GM23338 (cell line): ENCODE measurements around the gene SEPTIN6. TPM values are rescaled to one million over a fixed set of nuclear protein-coding genes. Genes with fewer than 3 reads are reported as not detected.
A peak's percentile ranks its signal among the peaks of the same experiment; 100 is the strongest.

Source experiments
- ATAC-seq: fragments of 200-7000 bp; cut with Tn5 transposase; 3 replicates; pipeline ENCODE4 v1.9.1; 2020
- DNase-seq: peaks from one replicate; pipeline ENCODE4 v3.0.0-alpha.2; 2015; ENCODE audit warnings: low spot score
- H2AFZ ChIP-seq: fragments of 200-600 bp; sonication (generic); 2 replicates; pipeline ENCODE4 v1.8.0; 2016; ENCODE audit warnings: antibody characterized with exemption, mild to moderate bottlenecking, moderate library complexity
- H3F3A ChIP-seq: fragments of 200-600 bp; sonication (generic); replicated peaks from 2 replicates; pipeline ENCODE4 v1.8.0; 2017; ENCODE audit warnings: antibody characterized with exemption, mixed run types, low read depth
- H3K27ac ChIP-seq: fragments of 200-600 bp; sonication (generic); 2 replicates; pipeline ENCODE4 v1.6.1; 2016; ENCODE audit warnings: low read depth
- H3K27me3 ChIP-seq: fragments of 200-600 bp; sonication (generic); 2 replicates; pipeline ENCODE4 v1.8.0; 2016; ENCODE audit warnings: mild to moderate bottlenecking, mixed run types, moderate library complexity; ENCODE audit not compliant: insufficient read depth
- H3K36me3 ChIP-seq: fragments of 200-600 bp; sonication (generic); 2 replicates; pipeline ENCODE4 v1.8.0; 2016; ENCODE audit warnings: mild to moderate bottlenecking; ENCODE audit not compliant: insufficient read depth
- H3K4me1 ChIP-seq: fragments of 200-600 bp; sonication (generic); 2 replicates; pipeline ENCODE4 v1.8.0; 2016; ENCODE audit warnings: mild to moderate bottlenecking, moderate library complexity; ENCODE audit not compliant: insufficient read depth
- H3K4me2 ChIP-seq: fragments of 200-600 bp; sonication (generic); 2 replicates; pipeline ENCODE4 v1.7.1; 2017; ENCODE audit warnings: mixed run types
- H3K4me3 ChIP-seq: fragments of 200-600 bp; sonication (generic); 2 replicates; pipeline ENCODE4 v1.6.1; 2016; ENCODE audit warnings: mixed run types
- H3K79me2 ChIP-seq: fragments of 200-600 bp; sonication (generic); replicated peaks from 2 replicates; pipeline ENCODE4 v1.8.0; 2017; ENCODE audit warnings: mild to moderate bottlenecking; ENCODE audit not compliant: insufficient read depth
- H3K9me2 ChIP-seq: fragments of 200-600 bp; sonication (generic); 2 replicates; pipeline ENCODE4 v1.8.0; 2017; ENCODE audit not compliant: insufficient read depth
- H4K20me1 ChIP-seq: fragments of 200-600 bp; sonication (generic); replicated peaks from 2 replicates; pipeline ENCODE4 v1.8.0; 2017; ENCODE audit warnings: mild to moderate bottlenecking; ENCODE audit not compliant: insufficient read depth
- H3K27ac Mint-ChIP-seq: 2 replicates; pipeline ENCODE4 v1.8.0; 2020; ENCODE audit warnings: inconsistent platforms, mild to moderate bottlenecking, moderate library complexity, mixed read lengths
- H3K27me3 Mint-ChIP-seq: 3 replicates; pipeline ENCODE4 v1.8.0; 2022; ENCODE audit warnings: low read depth, mild to moderate bottlenecking, moderate library complexity, mixed read lengths, inconsistent platforms; ENCODE audit not compliant: insufficient read depth, poor library complexity
- H3K36me3 Mint-ChIP-seq: 3 replicates; pipeline ENCODE4 v1.8.0; 2021; ENCODE audit warnings: low read depth, mild to moderate bottlenecking, inconsistent platforms, moderate library complexity, mixed read lengths
- H3K4me1 Mint-ChIP-seq: 3 replicates; pipeline ENCODE4 v1.8.0; 2020; ENCODE audit warnings: mild to moderate bottlenecking, inconsistent platforms, mixed read lengths
- H3K4me3 Mint-ChIP-seq: 3 replicates; pipeline ENCODE4 v1.8.0; 2021; ENCODE audit warnings: moderate library complexity, mild to moderate bottlenecking, inconsistent platforms, mixed read lengths
- H3K9me3 Mint-ChIP-seq: 3 replicates; pipeline ENCODE4 v1.8.0; 2020; ENCODE audit warnings: moderate library complexity, mild to moderate bottlenecking, inconsistent platforms, mixed read lengths
- CREB1 ChIP-seq: fragments of 250-450 bp; sonication (Bioruptor Pico); IDR thresholded peaks from 2 replicates; pipeline ENCODE4 v1.5.0; 2020; ENCODE audit warnings: low read depth, mild to moderate bottlenecking, moderate library complexity
- ETS1 ChIP-seq: IDR thresholded peaks from 2 replicates; pipeline ENCODE4 v1.6.1; 2016; ENCODE audit warnings: antibody characterized with exemption
- EZH2 ChIP-seq: fragments of 200-600 bp; sonication (generic); IDR thresholded peaks from one replicate; pipeline ENCODE4 v1.8.0; 2017; ENCODE audit warnings: antibody characterized with exemption, mild to moderate bottlenecking, low read depth; ENCODE audit not compliant: unreplicated experiment
- JUNB ChIP-seq: IDR thresholded peaks from one replicate; pipeline ENCODE4 v1.6.1; 2016; ENCODE audit warnings: antibody characterized with exemption; ENCODE audit not compliant: unreplicated experiment
- POLR2AphosphoS5 ChIP-seq: IDR thresholded peaks from 2 replicates; pipeline ENCODE4 v1.6.1; 2016; ENCODE audit warnings: antibody characterized with exemption, low read depth
- REST ChIP-seq: IDR thresholded peaks from one replicate; pipeline ENCODE4 v1.6.1; 2018; ENCODE audit warnings: antibody characterized with exemption; ENCODE audit not compliant: unreplicated experiment
- STAT1 ChIP-seq: IDR thresholded peaks from one replicate; pipeline ENCODE4 v1.6.1; 2016; ENCODE audit warnings: antibody characterized with exemption; ENCODE audit not compliant: unreplicated experiment
- ZNF331 ChIP-seq: fragments of 250-450 bp; sonication (Bioruptor Pico); IDR thresholded peaks from 2 replicates; pipeline ENCODE4 v1.5.0; 2020; ENCODE audit warnings: low read depth, mild to moderate bottlenecking, moderate library complexity
- ZNF462 ChIP-seq: fragments of 250-450 bp; sonication (Bioruptor Pico); IDR thresholded peaks from 2 replicates; pipeline ENCODE4 v1.5.0; 2020; ENCODE audit warnings: mild to moderate bottlenecking, moderate library complexity
- polyA plus RNA-seq: library from polyadenylated mRNA; unstranded; fragments of >200 nt; fragmentation: Nextera tagmentation; extraction: Ambion mirVana; gene quantifications from 2 replicates; pipeline ENCODE4 v1.2.1, GENCODE V29; 2016
- total RNA-seq: library from RNA; depleted of rRNA; stranded (reverse); fragments of >200 nt; shearing (Covaris generic); gene quantifications from 2 replicates; pipeline ENCODE4 v1.2.3, GENCODE V29; 2014

Gene SEPTIN6
- total and polyA plus RNA-seq, 2 experiments from 2014 or later, result 37.0 to 43.6 TPM

- Histone ChIP-seq H3K9me2 (no peaks in the 10 kb centered on the region), H3K27ac (no peak overlapping the region), H3K4me3 (no peak overlapping the region), H4K20me1 (no peaks in the 10 kb centered on the region), H3K4me1 (peaks cover 16% of the 10 kb centered on the region), H3K4me2 (no peak overlapping the region), H3K36me3 (no peaks in the 10 kb centered on the region), H3K79me2 (peaks cover 85% of the 10 kb centered on the region), H3K27me3 (no peaks in the 10 kb centered on the region), H2AFZ (no peak overlapping the region), H3F3A (no peaks in the 10 kb centered on the region)
- DNase-seq, result no peak
- no peak for TF ChIP-seq ZNF331 (CRISPR knock-in tag)
- no peak for TF ChIP-seq JUNB
- H3K36me3 Mint-ChIP-seq, result no peaks in the 10 kb centered on the region
- H3K9me3 Mint-ChIP-seq, result no peaks in the 10 kb centered on the region
- H3K4me3 Mint-ChIP-seq, result no peak overlapping the region
- peak overlapping the region; percentile 52; the same call in 1 of the 2 replicates for H3K27ac Mint-ChIP-seq
- ATAC-seq, result peak; percentile 65
- peaks cover 32% of the 10 kb centered on the region for H3K4me1 Mint-ChIP-seq
- H3K27me3 Mint-ChIP-seq, result peaks cover 3% of the 10 kb centered on the region
Observed at GRCh38 chrX:119686087-119686691, 6.8 kb downstream of the SEPTIN6 start.

- Mint-ChIP-seq H3K4me3 (no peak overlapping the region), H3K9me3 (no peaks in the 10 kb centered on the region), H3K27ac (0 out of 2 replicates have a peak overlapping the region, but pooled peaks have one; percentile 78), H3K27me3 (peaks cover 3% of the 10 kb centered on the region), H3K4me1 (peaks cover 26% of the 10 kb centered on the region), H3K36me3 (no peaks in the 10 kb centered on the region)
- Histone ChIP-seq H3K4me3 (no peak overlapping the region), H3K27me3 (no peaks in the 10 kb centered on the region), H3K27ac (no peak overlapping the region), H3K4me2 (no peak overlapping the region), H3K9me2 (no peaks in the 10 kb centered on the region), H3F3A (no peaks in the 10 kb centered on the region), H3K79me2 (peaks cover 83% of the 10 kb centered on the region), H4K20me1 (no peaks in the 10 kb centered on the region), H3K4me1 (peaks cover 10% of the 10 kb centered on the region), H3K36me3 (no peaks in the 10 kb centered on the region), H2AFZ (no peak overlapping the region)
- ATAC-seq (no peak), DNase-seq (no peak)
- TF ChIP-seq ETS1 (no peak), STAT1 (no peak), ZNF331 (CRISPR knock-in tag) (no peak), CREB1 (CRISPR knock-in tag) (no peak), ZNF462 (CRISPR knock-in tag) (no peak), POLR2AphosphoS5 (no peak), REST (no peak), EZH2 (no peak)
Observed at GRCh38 chrX:119685225-119686066, 7.5 kb downstream of the SEPTIN6 start.
